ENCODE results near the gene FOXI2.

GRCh38 chr10:127715249-127715648 is 21.7 kb upstream of the FOXI2 start:
- no peak for TF ChIP-seq CTCF (IDR thresholded peaks at IDR 0.05; ENCODE audit: low read length)
- TF ChIP-seq EZH2 (IDR thresholded peaks at IDR 0.05; ENCODE audit: borderline replicate concordance, low read length): no peak

Measured in OCI-LY1 (cell line).